H1 (cell line): Measurements from ENCODE around the gene SULT2B1. TPM values are rescaled to one million over a fixed set of nuclear protein-coding genes. Genes with fewer than 3 reads are reported as not detected.

Source experiments
- CTCF ChIA-PET: fragments of 300-600 bp; sonication (Branson Sonifier 250); formaldehyde crosslinking; loops from one replicate; lab custom pipeline; 2021; ENCODE audit not compliant: partially characterized antibody; lab: Charles Lee
- POLR2A ChIA-PET: fragments of 300-600 bp; sonication (Branson Sonifier 250); formaldehyde crosslinking; loops from one replicate; lab custom pipeline; 2021; ENCODE audit warnings: inconsistent platforms; ENCODE audit not compliant: partially characterized antibody; lab: Charles Lee
- DNase-seq, 2 experiments: peaks; one replicate each; pipeline versions ENCODE4 v3.0.0 to v3.0.0-alpha.2; 2010 to 2022; ENCODE audit warnings: low spot score in 2 of 2, low read depth in 1 of 2, mixed read lengths in 1 of 2
- FAIRE-seq: peaks from 2 replicates; lab custom pipeline; 2011; peaks lifted over from hg19 to GRCh38; lab: Jason Lieb, UNC
- H2AFZ ChIP-seq: 2 replicates; pipeline ENCODE4 v1.8.1; 2012; ENCODE audit warnings: low read length, inconsistent platforms
- H2AK5ac ChIP-seq: 2 replicates; pipeline ENCODE4 v1.6.1; 2013; ENCODE audit warnings: low read depth, low read length
- H2BK120ac ChIP-seq: replicated peaks from 2 replicates; pipeline ENCODE3; 2013; ENCODE audit warnings: low read depth, low read length, inconsistent platforms
- H2BK12ac ChIP-seq: 2 replicates; pipeline ENCODE4 v1.6.1; 2013; ENCODE audit warnings: low read depth, low read length
- H2BK15ac ChIP-seq: 2 replicates; pipeline ENCODE4 v1.6.1; 2013; ENCODE audit warnings: low read length
- H2BK20ac ChIP-seq: 2 replicates; pipeline ENCODE4 v1.6.1; 2013; ENCODE audit warnings: low read length
- H2BK5ac ChIP-seq: 2 replicates; pipeline ENCODE4 v1.6.1; 2013; ENCODE audit warnings: low read depth, low read length
- H3K14ac ChIP-seq: 2 replicates; pipeline ENCODE4 v1.6.1; 2013; ENCODE audit warnings: inconsistent platforms; ENCODE audit not compliant: insufficient read length
- H3K18ac ChIP-seq: 2 replicates; pipeline ENCODE4 v1.6.1; 2013; ENCODE audit warnings: low read length; ENCODE audit errors: extremely low read depth
- H3K23ac ChIP-seq: 2 replicates; pipeline ENCODE4 v1.6.1; 2013; ENCODE audit warnings: inconsistent platforms; ENCODE audit not compliant: insufficient read length
- H3K23me2 ChIP-seq: 2 replicates; pipeline ENCODE4 v1.6.1; 2013; ENCODE audit warnings: low read depth, low read length
- H3K27ac ChIP-seq: 2 replicates; pipeline ENCODE4 v1.6.1; 2011; ENCODE audit warnings: low read depth, low read length, inconsistent platforms
- H3K27me3 ChIP-seq, 4 experiments: replicated peaks in 1 of 4; 1 replicate in 1 of 4; 2 replicates in 3 of 4; pipeline versions ENCODE4 v1.6.1 to v1.8.1; 2011 to 2013; ENCODE audit warnings: low read length in 3 of 4, mild to moderate bottlenecking in 3 of 4, inconsistent platforms in 2 of 4, mixed read lengths in 2 of 4, moderate library complexity in 1 of 4; ENCODE audit not compliant: control insufficient read depth in 3 of 4, insufficient read depth in 3 of 4; ENCODE audit errors: extremely low read depth in 1 of 4
- H3K36me3 ChIP-seq, 4 experiments: 2 replicates each; pipeline versions ENCODE4 v1.6.1 to v1.8.1; 2011 to 2013; ENCODE audit warnings: mild to moderate bottlenecking in 4 of 4, low read length in 3 of 4, moderate library complexity in 2 of 4, control low read depth in 1 of 4, inconsistent platforms in 1 of 4; ENCODE audit not compliant: insufficient read depth in 4 of 4, control insufficient read depth in 2 of 4
- H3K4ac ChIP-seq: replicated peaks from 2 replicates; pipeline ENCODE3; 2013; ENCODE audit warnings: low read length, low read depth, mixed read lengths, inconsistent platforms; ENCODE audit not compliant: insufficient read length
- H3K4me1 ChIP-seq, 4 experiments: replicated peaks in 1 of 4; 1 replicate in 1 of 4; 2 replicates in 3 of 4; pipeline versions ENCODE4 v1.6.1 to v1.8.1; 2011 to 2013; ENCODE audit warnings: low read length in 3 of 4, inconsistent platforms in 2 of 4, mixed read lengths in 1 of 4; ENCODE audit not compliant: insufficient read depth in 4 of 4, control insufficient read depth in 3 of 4
- H3K4me2 ChIP-seq, 2 experiments: 2 replicates each; pipeline versions ENCODE4 v1.6.1 to v1.8.1; 2011 to 2013; ENCODE audit warnings: low read depth in 2 of 2, low read length in 2 of 2, control low read depth in 1 of 2, inconsistent platforms in 1 of 2, mild to moderate bottlenecking in 1 of 2; ENCODE audit not compliant: insufficient read depth in 1 of 2
- H3K4me3 ChIP-seq, 4 experiments: fragments of 200-600, 300-600 bp in 1 of 4; sonication (generic), shearing (Covaris generic), sonication (Bioruptor Twin) in 1 of 4; 2 replicates each; pipeline versions ENCODE4 v1.5.1 to v1.8.1; 2011 to 2016; ENCODE audit warnings: low read length in 4 of 4, low read depth in 3 of 4, control low read depth in 2 of 4, inconsistent platforms in 2 of 4, mild to moderate bottlenecking in 2 of 4, mixed read lengths in 1 of 4, moderate library complexity in 1 of 4; ENCODE audit not compliant: insufficient read depth in 2 of 4; ENCODE audit errors: extremely low read depth in 1 of 4
- H3K56ac ChIP-seq: replicated peaks from 2 replicates; pipeline ENCODE3; 2013; ENCODE audit warnings: low read depth, mild to moderate bottlenecking, mixed read lengths, low read length, inconsistent platforms; ENCODE audit not compliant: insufficient read length
- H3K79me1 ChIP-seq: 2 replicates; pipeline ENCODE4 v1.6.1; 2013; ENCODE audit warnings: low read depth, low read length, control low read depth
- H3K79me2 ChIP-seq, 2 experiments: 2 replicates each; pipeline versions ENCODE4 v1.6.1 to v1.8.1; 2012 to 2013; ENCODE audit warnings: low read length in 2 of 2, mild to moderate bottlenecking in 2 of 2, inconsistent platforms in 1 of 2; ENCODE audit not compliant: insufficient read depth in 2 of 2, control insufficient read depth in 1 of 2
- H3K9ac ChIP-seq, 4 experiments: replicated peaks in 1 of 4; 1 replicate in 1 of 4; 2 replicates in 3 of 4; pipeline versions ENCODE4 v1.6.1 to v1.8.1; 2011 to 2013; ENCODE audit warnings: low read depth in 3 of 4, low read length in 3 of 4, control low read depth in 2 of 4, mild to moderate bottlenecking in 2 of 4, moderate library complexity in 2 of 4, inconsistent platforms in 1 of 4; ENCODE audit errors: extremely low read depth in 1 of 4
- H3K9me3 ChIP-seq, 2 experiments: 2 replicates each; pipeline versions ENCODE4 v1.6.1 to v1.8.1; 2012 to 2013; ENCODE audit warnings: mild to moderate bottlenecking in 2 of 2, moderate library complexity in 2 of 2, control low read depth in 1 of 2, inconsistent platforms in 1 of 2, low read depth in 1 of 2, low read length in 1 of 2, mixed read lengths in 1 of 2; ENCODE audit not compliant: insufficient read depth in 2 of 2
- H4K20me1 ChIP-seq, 2 experiments: replicated peaks in 1 of 2; 2 replicates each; pipeline versions ENCODE3 to v1.8.1; 2011 to 2013; ENCODE audit warnings: inconsistent platforms in 2 of 2, low read length in 2 of 2, mild to moderate bottlenecking in 1 of 2; ENCODE audit not compliant: insufficient read depth in 2 of 2, control insufficient read depth in 1 of 2
- H4K5ac ChIP-seq: 2 replicates; pipeline ENCODE4 v1.6.1; 2013; ENCODE audit warnings: low read length, low read depth, mixed read lengths, inconsistent platforms; ENCODE audit not compliant: insufficient read length
- H4K8ac ChIP-seq: 2 replicates; pipeline ENCODE4 v1.8.0; 2013; ENCODE audit warnings: mild to moderate bottlenecking, moderate library complexity, low read length, inconsistent platforms; ENCODE audit not compliant: insufficient read depth; ENCODE audit errors: extremely low read depth
- H4K91ac ChIP-seq: replicated peaks from 2 replicates; pipeline ENCODE3; 2013; ENCODE audit warnings: low read length, mixed read lengths, inconsistent platforms; ENCODE audit not compliant: insufficient read length
- BRCA1 ChIP-seq: IDR thresholded peaks from 2 replicates; pipeline ENCODE4 v1.6.1; 2012; ENCODE audit warnings: low read depth, low read length, improper control_type of control experiment
- E2F6 ChIP-seq: IDR thresholded peaks from 2 replicates; pipeline ENCODE4 v1.6.1; 2012; ENCODE audit warnings: inconsistent platforms
- FOSL1 ChIP-seq: IDR thresholded peaks from 2 replicates; pipeline ENCODE4 v1.6.1; 2011; ENCODE audit warnings: mild to moderate bottlenecking, low read depth, low read length, moderate library complexity; ENCODE audit not compliant: insufficient read depth
- NRF1 ChIP-seq: IDR thresholded peaks from 2 replicates; pipeline ENCODE4 v1.6.1; 2011; ENCODE audit warnings: mild to moderate bottlenecking, low read depth, low read length, improper control_type of control experiment
- RNF2 ChIP-seq: fragments of 200-900, 300-1000 bp; sonication (generic); IDR thresholded peaks from 2 replicates; pipeline ENCODE4 v1.7.1; 2016; ENCODE audit warnings: borderline replicate concordance, low read depth, mild to moderate bottlenecking, antibody characterized with exemption, low read length; ENCODE audit not compliant: poor library complexity, severe bottlenecking; ENCODE audit errors: missing control alignments
- SP4 ChIP-seq: IDR thresholded peaks from 2 replicates; pipeline ENCODE4 v1.6.1; 2012; ENCODE audit warnings: low read length, inconsistent platforms
- TCF12 ChIP-seq: IDR thresholded peaks from 2 replicates; pipeline ENCODE4 v1.6.1; 2011; ENCODE audit warnings: low read depth, mild to moderate bottlenecking, low read length
- YY1 ChIP-seq: IDR thresholded peaks from 2 replicates; pipeline ENCODE4 v1.6.1; 2011; ENCODE audit warnings: low read depth, mild to moderate bottlenecking, low read length
- WGBS, 2 experiments: shearing (Covaris generic) in 1 of 2; methylation state at CpG; one replicate each; pipeline versions ENCODE4 v1.1.6 to v1.1.7; 2013 to 2015; ENCODE audit warnings: low lambda C conversion rate in 2 of 2, mixed read lengths in 2 of 2, inconsistent platforms in 1 of 2, low coverage in 1 of 2, missing lambda C conversion rate in 1 of 2; ENCODE audit not compliant: insufficient replicate concordance in 2 of 2, insufficient coverage in 1 of 2, insufficient read length in 1 of 2; ENCODE audit errors: extremely low coverage in 1 of 2, missing lambda C conversion rate in 1 of 2; 5-methylcytosine and 5-hydroxymethylcytosine counted together
- polyA plus RNA-seq, 7 experiments: library from polyadenylated mRNA; depleted of rRNA in 3 of 7; stranded (reverse) in 5 of 7; unstranded in 2 of 7; fragments of >200 nt in 5 of 7; fragments of 200-250 nt in 2 of 7; gene quantifications; 1 replicate in 5 of 7; 2 replicates in 1 of 7; 4 replicates in 1 of 7; pipeline versions ENCODE4 v1.2.1 to v1.2.3, GENCODE V29; 2011 to 2013; ENCODE audit warnings: missing spikeins in 2 of 7, mixed read lengths in 2 of 7
- total RNA-seq: library from RNA; stranded (reverse); fragmentation: NEBNext Ultra II Directional; extraction: Animal tissue kit (Norgen Biotek cat#: 25700); gene quantifications from 2 replicates; pipeline ENCODE4 v1.2.1, GENCODE V29; 2021

Gene SULT2B1
- total and polyA plus RNA-seq, 2 of the 8 experiments (the other 6 are each of a cell fraction or from before 2014, with no cell fraction given) = 1.5 to 2.6 TPM

DNA sequence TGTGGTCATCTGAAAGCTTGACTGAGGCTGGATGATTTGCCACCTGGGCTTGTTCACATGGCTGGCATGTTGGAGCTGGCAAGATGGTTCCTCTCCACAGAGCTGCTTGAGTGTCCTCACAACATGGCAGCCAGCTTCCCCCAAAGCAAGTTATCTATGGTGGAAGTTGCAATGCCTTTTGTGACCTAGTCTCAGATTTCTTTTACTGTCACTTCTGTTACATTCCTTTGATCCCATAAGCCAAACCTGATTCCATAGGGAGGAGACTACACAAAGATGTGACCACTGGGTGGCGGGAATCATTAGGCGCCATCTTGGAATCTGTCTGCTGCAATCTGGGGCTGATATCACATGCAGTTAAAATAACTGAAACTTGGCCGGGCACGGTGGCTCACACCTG is 22.8 kb upstream of the SULT2B1 start:
- H3K4ac ChIP-seq = no peak overlapping the region
- H4K8ac ChIP-seq = no peak overlapping the region
- ChIA-PET POLR2A (interaction anchor here (0.8 to 1.1 kb wide), 5 partner anchors 14 to 84 kb away, joined by 3 to 4 read pairs (median 3); no protein-coding TSS in a partner anchor), CTCF (interaction anchor here (0.8 to 2.7 kb wide), 9 partner anchors 9 to 57 kb away, joined by 3 to 8 read pairs (median 3); partner anchors contain the start of gene SULT2B1)
- H3K23ac ChIP-seq = no peak overlapping the region
- no peak overlapping the region for H3K4me2 ChIP-seq
- FAIRE-seq (no peak), DNase-seq (no peak)
- no peak overlapping the region for H3K9ac ChIP-seq
- peak overlapping the region; percentile 50; the same call in 1 of the 2 replicates for H2AFZ ChIP-seq
- H3K4me1 ChIP-seq = 0 out of 7 replicates have a peak, but pooled peaks cover 0 to 2% (median 0%) of the 10 kb centered on the region in 4 experiments
- H4K5ac ChIP-seq = no peak overlapping the region
- no peak overlapping the region for H2BK20ac ChIP-seq
- no peaks in the 10 kb centered on the region for H3K23me2 ChIP-seq
- H2AK5ac ChIP-seq = no peak overlapping the region
- 86% methylated on average over 4 of the region's 4 CpGs; no CpG with 5 or more reads in 1 of the 2 experiments for WGBS, 2 experiments
- no peak overlapping the region for H4K91ac ChIP-seq
- H4K20me1 ChIP-seq = no peaks in the 10 kb centered on the region
- no peaks in the 10 kb centered on the region for H3K36me3 ChIP-seq
- no peak overlapping the region for H3K18ac ChIP-seq
- no peak overlapping the region for H3K27ac ChIP-seq
- no peaks in the 10 kb centered on the region for H3K27me3 ChIP-seq
- H2BK15ac ChIP-seq = no peak overlapping the region
- H3K4me3 ChIP-seq = no peak overlapping the region
- H2BK12ac ChIP-seq = no peak overlapping the region
- H3K56ac ChIP-seq = no peak overlapping the region
- no peak overlapping the region for H2BK120ac ChIP-seq
- TF ChIP-seq NRF1 = no peak
- no peak for TF ChIP-seq FOSL1
- TF ChIP-seq BRCA1 = no peak
- peak; percentile 75 for TF ChIP-seq YY1
- peak; percentile 52; the same call in 1 of the 2 replicates for TF ChIP-seq E2F6
- no peak for TF ChIP-seq RNF2
- TF ChIP-seq SP4 = no peak
- TF ChIP-seq TCF12 = no peak
- H3K14ac ChIP-seq = no peak overlapping the region
- no peaks in the 10 kb centered on the region for H3K79me2 ChIP-seq
- H2BK5ac ChIP-seq = peak overlapping the region; percentile 58; the same call in 1 of the 2 replicates
- peaks cover 7 to 10% of the 10 kb centered on the region in 2 experiments; a peak in 2 of 4 replicates for H3K9me3 ChIP-seq
- no peaks in the 10 kb centered on the region for H3K79me1 ChIP-seq
